ENCODE results near the gene CFAP410. TPM values are rescaled to one million over a fixed set of nuclear protein-coding genes. Genes with fewer than 3 reads are reported as not detected.

The CFAP410 gene
- total RNA-seq, 1 donor from 2014 or later = 9.6 TPM

DNA sequence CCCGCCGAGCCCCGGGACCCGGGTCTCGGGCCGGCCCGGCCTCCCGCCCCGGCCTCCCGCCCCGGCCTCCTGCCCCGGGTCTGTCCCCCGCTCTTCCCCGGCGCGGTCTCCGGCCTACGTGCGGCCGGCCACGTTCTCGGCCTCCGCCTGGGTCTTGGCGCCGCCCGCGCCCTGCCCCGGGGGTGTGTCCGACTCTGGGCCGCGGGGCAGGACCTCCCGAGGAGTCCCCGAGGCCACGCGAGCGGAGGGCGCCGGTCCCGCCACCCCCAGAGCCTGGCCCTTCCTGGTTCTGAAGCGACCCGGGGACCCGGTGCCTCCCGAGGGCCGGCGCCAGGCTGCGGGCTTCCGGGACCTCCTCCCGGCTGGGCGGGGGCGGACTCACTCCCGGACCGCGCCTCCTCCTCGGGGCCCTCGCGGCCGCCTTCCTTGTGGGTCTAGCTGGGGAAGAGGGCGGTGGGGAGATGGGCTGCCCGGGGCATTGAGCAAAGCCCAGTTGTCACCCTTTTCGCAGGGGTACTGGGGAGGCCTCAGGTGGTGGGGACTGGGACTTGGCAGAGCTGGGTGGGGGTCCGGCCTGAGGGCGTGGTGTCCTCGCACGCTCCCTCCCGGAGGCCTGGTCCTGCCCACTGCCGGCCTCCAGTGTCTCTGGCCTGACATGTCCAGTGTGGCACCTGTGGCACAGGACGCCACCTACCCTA, 38.8 kb downstream of the CFAP410 start:
- no peak for DNase-seq (ENCODE audit: low read depth, low spot score)

GRCh38 chr21:44299458-44300261, 39.5 kb downstream of the CFAP410 start, which contains the start of gene PFKL:
TSS of gene PFKL (plus strand) at chr21:44300053. CDS start at chr21:44300106, 53 bp downstream.
- DNase-seq (ENCODE audit: low read depth, low spot score) = no peak

DNA sequence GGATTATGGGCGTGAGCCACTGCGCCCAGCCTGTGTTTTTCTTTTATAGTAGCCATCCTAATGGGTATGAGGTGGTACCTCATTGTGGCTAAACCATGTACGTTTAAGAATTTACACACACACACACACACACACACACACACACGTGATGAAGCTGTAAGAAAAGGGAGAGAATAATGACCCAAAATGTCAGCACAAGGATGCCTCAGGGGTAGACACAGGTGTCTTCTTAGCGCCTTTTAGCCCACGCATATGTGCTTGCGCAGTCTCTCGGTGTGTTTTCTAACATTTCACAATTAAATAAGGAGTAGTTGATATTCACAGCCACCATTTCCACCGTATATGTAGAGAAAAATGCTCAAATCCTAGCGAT, 40.1 kb downstream of the CFAP410 start:
- DNase-seq (ENCODE audit: low read depth, low spot score) = no peak

- no peak for DNase-seq (ENCODE audit: low read depth, low spot score)
Measured at GRCh38 chr21:44298301-44298700, 40.9 kb downstream of the CFAP410 start.

DNA sequence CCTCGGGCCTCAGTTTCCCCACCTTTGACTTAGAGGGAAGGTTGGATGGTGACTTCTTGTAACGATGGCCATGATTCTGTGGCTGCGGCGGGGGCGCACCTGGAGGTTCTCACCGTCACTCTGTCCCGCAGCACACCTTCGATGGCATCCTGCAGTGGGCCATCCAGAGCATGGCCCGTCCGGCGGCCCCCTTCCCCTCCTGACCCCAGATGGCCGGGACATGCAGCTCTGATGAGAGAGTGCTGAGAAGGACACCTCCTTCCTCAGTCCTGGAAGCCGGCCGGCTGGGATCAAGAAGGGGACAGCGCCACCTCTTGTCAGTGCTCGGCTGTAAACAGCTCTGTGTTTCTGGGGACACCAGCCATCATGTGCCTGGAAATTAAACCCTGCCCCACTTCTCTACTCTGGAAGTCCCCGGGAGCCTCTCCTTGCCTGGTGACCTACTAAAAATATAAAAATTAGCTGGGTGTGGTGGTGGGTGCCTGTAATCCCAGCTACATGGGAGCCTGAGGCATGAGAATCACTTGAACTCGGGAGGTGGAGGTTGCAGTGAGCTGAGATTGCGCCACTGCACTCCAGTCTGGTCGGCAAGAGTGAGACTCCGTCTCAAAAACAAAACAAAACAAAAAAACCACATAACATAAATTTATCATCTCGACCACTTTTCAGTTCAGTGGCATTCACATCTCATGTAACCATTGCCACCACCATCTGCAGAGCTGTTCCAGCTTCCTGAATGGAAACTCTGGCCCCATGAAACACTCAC, 41.5 kb downstream of the CFAP410 start:
- DNase-seq (ENCODE audit: low read depth, low spot score) = peak; percentile 50

DNA sequence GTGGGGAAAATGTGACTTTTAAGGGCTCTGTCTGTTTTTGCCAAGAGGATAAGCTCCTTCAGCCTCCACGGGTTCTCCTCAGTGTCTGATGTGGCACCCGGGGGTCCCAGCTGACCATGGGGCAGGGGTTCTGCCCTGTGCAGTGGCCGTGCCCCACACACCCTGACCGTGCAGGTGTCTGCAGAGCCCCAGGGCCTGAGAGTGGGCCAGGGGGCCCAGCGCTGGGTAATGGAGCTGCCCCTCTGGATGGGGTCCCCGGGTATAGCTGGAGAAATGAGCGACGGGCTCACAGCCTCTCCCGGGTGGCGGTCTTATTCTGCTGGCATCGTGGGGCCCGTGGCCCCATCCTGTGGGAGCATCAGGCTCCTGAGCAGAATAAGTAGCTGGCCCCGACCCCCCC, 42.3 kb downstream of the CFAP410 start:
- DNase-seq (ENCODE audit: low read depth, low spot score) = no peak

DNA sequence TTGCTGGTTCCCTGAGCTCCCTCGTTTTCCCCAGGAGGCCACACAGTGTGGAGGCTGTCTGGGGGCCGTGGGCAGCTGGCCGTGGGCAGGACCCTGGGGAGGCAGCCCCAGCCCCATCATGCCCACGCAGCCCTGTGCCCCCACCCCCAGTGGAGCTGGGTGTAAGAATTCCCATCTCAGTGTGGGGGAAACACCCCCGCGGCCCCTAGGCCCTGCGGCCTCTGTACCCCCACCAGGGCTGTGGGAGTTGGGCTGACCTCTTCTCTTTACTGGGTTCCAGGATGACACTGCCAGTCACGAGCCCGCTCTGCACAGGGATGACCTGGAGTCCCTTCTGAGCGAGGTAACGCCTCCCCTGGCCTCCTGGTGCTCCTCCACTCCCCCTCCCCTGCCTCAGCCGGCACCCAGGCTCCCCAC, 43.1 kb downstream of the CFAP410 start:
- DNase-seq (ENCODE audit: low read depth, low spot score) = no peak

GRCh38 chr21:44295646-44296045, 43.5 kb downstream of the CFAP410 start:
- DNase-seq (ENCODE audit: low read depth, low spot score) = no peak

- no peak for DNase-seq (ENCODE audit: low read depth, low spot score)
Measured at GRCh38 chr21:44295163-44295573, 44.0 kb downstream of the CFAP410 start.

DNA sequence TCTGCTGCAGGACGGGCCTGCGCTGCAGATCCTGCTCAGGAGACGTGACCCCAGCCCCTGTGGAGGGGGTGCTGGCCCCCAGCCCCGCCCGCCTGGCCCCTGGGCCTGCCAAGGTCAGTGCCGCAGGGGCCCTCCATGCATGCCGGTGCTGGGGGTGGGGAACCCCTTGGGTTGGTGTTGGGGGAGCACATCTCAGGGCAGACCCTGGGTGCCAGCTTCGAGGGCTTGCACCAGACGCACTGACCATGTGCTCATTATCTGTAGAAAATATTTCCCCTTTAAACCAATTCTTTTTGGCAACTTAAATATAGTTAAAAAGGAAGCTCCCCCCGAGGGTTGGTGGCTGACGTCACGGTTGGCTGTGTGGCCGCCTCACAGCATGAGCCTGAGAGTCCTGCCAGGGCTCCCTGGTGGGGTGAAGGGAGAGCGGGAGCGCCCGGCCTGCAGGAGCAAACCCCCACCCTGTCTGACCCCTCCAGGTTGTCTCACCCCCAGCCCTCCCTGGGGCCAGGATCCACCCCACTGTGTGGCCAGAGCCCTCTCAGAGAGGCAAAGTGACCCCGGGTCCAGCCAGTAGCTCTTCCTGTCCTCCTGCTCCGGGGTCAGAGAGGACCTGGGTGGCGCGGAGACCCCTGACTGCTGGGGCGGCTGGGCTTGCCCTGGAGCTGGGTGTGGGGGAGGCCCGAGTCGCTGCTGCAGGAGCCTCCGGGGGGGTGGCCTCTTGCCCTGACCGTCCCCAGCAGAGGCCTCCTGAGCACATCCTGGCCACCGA, 44.6 kb downstream of the CFAP410 start:
- DNase-seq (ENCODE audit: low read depth, low spot score) = no peak

- no peak for DNase-seq (ENCODE audit: low read depth, low spot score)
Measured at GRCh38 chr21:44293551-44294231, 45.5 kb downstream of the CFAP410 start.

GRCh38 chr21:44292812-44293195, 46.4 kb downstream of the CFAP410 start:
- no peak for DNase-seq (ENCODE audit: low read depth, low spot score)

DNA sequence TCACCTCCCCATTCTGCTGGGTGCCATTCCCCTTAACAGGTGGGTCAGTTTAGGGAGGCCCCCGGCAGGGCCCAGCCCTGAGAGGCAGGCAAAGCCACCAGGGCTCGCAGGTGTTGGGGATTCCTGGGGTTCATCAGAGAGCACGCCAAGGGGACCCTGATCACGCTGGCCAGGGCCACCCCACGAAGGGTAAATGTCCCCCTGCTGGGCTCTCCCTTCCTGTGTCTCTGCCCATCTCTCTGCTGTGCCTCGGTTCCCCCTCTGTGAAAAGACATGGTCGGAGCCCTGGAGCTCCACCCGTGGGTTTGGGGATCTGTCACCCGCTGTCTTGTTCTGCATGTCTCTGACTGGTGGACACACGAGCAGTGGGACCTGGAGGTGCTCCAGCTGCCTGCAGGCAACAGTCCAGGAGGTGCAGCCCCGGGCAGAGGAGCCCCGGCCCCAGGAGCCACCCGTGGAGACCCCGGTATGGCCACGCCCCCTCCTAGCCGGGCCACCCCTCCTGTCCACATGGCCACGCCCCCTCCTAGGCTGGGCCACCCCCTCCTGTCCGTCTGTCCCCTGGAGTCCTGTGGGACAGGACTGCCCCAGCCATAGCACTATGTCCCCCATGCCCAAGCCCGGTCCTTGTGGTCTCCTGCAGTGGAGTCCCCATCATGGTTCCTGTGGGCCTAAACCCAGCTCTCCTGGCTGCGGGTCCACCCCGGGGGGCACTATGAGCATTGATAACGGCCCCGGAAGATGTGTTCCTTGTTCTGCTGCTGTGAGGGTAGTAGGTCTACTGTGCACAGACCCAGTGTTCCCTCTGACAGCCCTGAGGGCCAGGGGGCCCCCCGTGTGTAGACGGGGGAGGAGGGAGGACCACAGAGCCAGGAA, 47.0 kb downstream of the CFAP410 start:
- DNase-seq (ENCODE audit: low read depth, low spot score) = no peak

- DNase-seq (ENCODE audit: low read depth, low spot score) = no peak
Measured at GRCh38 chr21:44291078-44291935, 47.9 kb downstream of the CFAP410 start.

- DNase-seq (ENCODE audit: low read depth, low spot score) = no peak
Measured at GRCh38 chr21:44290327-44291077, 48.7 kb downstream of the CFAP410 start.

GRCh38 chr21:44289381-44290010, 49.7 kb downstream of the CFAP410 start:
- DNase-seq (ENCODE audit: low read depth, low spot score) = no peak

GRCh38 chr21:44288251-44289110, 50.7 kb downstream of the CFAP410 start:
- DNase-seq (ENCODE audit: low read depth, low spot score) = no peak

All from pulmonary artery endothelial cell (primary cell).